SIG-M5 treated with dmso at 0.1 percent for 504 hours (cell line): ENCODE measurements around the gene DESI1.
"Not testable (repeated sequence)": the region's sequence is repeated elsewhere in the genome, so short reads cannot be mapped to it uniquely, and the experiment has no call there.

Source experiments
- DNase-seq: peaks from one replicate; lab custom pipeline; 2025; ENCODE audit not compliant: unreplicated experiment; lab: John Stamatoyannopoulos, UW

DESI1 gene

DNA sequence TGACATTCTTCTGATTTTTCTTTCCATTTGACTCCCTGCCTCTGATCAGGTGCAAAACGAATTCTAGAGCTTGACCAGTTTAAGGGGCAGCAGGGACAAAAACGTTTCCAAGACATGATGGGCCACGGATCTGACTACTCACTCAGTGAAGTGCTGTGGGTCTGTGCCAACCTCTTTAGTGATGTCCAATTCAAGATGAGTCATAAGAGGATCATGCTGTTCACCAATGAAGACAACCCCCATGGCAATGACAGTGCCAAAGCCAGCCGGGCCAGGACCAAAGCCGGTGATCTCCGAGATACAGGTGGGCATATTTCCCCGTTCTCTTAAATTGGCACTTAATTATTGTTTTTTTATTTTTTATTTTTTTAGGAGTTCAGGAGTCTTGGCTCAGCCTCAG, 15.6 kb upstream of the DESI1 start:
- no peak for DNase-seq

DNA sequence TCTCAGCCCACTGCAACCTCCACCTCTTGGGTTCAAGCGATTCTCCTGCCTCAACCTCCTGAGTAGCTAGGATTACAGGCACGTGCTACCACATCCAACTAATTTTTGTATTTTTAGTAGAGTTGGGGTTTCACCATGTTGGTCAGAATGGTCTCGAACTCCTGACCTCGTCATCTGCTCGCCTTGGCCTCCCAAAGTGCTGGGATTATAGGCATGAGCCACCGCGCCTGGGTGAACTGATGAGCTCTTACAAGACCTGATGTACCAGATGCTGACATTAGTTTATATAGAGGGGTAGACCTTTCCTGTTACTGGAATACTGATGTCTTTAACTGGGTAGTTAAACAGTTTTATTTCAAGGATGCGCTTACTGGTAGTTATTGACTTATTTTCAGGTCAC, 13.8 kb upstream of the DESI1 start:
- DNase-seq: not testable (repeated sequence)

DNA sequence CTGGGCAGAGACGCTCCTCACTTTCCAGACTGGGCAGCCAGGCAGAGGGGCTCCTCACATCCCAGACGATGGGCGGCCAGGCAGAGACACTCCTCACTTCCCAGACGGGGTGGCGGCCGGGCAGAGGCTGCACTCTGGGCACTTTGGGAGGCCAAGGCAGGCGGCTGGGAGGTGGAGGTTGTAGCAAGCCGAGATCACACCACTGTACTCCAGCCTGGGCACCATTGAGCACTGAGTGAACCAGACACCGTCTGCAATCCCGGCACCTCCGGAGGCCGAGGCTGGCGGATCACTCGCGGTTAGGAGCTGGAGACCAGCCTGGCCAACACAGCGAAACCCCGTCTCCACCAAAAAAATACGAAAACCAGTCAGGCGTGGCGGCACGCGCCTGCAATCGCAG, 10.8 kb upstream of the DESI1 start:
- DNase-seq: not testable (repeated sequence)

DNA sequence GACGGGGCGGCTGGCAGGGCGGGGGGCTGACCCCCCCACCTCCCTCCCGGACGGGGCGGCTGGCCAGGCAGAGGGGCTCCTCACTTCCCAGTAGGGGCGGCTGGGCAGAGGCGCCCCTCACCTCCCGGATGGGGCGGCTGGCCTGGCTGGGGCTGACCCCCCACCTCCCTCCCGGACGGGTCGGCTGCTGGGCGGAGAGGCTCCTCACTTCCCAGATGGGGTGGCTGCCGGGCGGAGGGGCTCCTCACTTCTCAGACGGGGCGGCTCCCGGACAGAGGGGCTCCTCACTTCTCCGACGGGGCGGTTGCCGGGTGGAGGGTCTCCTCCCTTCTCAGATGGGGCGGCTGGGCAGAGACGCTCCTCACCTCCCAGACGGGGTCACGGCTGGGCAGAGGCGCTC, 10.3 kb upstream of the DESI1 start:
- DNase-seq: not testable (repeated sequence)

DNA sequence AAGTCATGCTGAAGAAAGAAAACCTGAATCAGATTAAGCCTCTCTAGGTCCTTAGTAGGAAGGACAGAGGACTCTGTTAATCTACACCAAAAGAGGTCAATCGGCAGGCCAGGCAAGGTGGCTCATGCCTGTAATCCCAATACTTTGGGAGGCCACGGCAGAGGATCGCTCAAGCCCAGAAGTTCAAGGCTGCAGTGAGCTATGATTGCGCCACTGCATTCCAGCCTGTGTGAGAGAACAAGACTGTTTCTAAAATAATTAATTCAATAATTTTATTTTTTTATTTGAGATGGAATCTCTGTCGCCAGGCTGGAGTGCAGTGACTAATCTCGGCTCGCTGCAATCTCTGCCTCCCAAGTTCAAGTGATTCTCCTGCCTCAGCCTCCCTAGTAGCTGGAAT, 4.7 kb upstream of the DESI1 start:
- DNase-seq: no peak

DNA sequence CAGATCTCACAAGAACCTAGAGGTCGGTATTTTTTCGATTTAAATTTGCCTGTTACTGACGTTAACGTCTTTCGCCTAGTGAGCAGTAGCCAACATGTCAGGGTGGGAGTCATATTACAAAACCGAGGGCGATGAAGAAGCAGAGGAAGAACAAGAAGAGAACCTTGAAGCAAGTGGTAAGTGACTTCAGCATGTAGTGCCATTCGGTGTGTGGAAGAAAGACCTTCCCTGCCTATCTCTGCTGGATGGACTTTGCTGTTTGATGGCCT, 1.0 kb upstream of the DESI1 start:
- no peak for DNase-seq

DNA sequence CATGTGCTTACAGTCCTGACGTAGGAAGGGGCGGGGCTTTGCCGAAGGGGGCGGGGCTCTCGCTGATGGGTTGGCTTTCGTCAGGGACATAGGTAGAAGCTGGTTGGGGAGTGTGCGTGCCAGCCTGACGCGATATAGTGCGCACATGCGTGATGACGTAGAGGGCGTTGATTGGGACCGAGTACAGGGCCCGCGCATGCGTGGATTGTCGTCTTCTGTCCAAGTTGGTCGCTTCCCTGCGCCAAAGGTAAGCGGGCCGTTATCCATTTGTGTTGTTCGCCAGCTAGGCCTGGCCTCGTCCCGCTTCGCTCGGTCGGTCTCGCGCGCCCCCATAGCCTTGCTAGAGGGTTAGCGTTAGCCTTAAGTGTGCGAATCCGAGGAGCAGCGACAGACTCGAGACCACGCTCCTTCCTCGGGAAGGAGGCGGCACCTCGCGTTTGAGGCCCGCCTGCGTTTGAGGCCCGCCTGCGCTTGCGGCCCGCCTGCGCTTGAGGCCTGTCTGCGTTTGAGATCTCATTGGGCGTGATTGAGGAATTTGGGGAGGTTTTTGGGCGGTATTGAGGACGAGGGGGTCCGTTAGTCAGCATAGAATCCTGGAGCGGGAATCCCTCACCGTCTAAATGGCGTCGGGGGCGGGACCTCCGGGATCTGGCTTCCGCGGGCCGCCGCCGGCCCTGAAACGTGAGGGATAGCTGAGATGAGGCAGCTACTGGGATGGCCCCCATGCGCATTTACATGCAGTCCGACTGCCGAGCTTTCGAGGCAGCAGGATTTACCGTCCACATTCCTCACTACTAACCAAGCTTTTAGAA, 462 bp upstream of the DESI1 start, which contains the start of gene XRCC6:
Gene XRCC6, plus strand, starts transcription at position 197 of the 812 bp plus-strand sequence. CDS start 710 bp downstream, outside the sequence.
- peak; percentile 97 for DNase-seq

DNA sequence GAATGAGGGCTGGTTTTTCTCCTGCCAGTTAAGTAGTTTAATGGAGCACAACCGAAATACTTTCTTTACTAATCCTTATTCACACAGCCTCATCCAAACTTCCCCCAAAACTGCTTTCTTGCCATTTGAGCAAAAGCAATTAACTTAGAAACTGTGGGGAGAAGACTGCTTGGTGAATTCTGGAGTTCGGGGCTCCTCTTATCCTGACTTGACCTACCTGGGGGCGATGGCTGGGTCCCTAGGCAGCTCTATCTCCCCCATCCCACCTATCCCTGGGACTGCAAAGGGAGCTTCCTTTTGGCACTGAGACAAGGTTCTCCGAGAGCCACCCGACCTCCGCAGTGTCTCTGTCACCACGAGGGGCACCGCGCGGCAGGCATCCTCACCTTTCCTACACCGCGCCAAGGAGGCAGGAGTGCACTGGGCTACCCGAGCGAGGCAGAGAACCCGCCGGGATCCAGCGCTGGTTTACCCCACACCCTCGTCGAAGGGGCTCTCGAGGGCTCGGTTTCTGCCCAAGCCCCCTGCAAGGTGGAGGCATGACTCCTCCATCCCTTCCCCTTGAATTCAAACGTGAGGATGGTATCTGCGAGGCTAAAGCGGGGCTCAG, 759 bp downstream of the DESI1 start:
- no peak for DNase-seq

DNA sequence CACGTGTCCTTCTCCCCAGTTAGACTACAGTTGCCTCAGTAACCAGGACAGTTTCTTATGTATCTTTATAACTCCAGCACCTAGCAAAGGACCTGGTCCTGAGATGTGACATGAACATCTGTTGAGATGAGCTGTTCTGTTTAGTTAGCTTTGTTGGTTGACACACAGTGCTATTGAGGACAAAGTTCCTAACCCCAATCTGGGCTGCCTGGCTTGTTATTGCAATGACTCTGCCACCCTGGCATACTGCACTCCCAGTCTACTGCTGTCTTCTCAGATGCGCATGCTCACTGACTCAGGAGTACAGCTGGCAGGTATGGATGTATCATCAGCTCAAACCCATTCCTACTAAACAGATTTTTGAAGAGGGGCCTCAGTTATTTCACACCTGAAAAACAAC, 7.4 kb downstream of the DESI1 start:
- no peak for DNase-seq

DNA sequence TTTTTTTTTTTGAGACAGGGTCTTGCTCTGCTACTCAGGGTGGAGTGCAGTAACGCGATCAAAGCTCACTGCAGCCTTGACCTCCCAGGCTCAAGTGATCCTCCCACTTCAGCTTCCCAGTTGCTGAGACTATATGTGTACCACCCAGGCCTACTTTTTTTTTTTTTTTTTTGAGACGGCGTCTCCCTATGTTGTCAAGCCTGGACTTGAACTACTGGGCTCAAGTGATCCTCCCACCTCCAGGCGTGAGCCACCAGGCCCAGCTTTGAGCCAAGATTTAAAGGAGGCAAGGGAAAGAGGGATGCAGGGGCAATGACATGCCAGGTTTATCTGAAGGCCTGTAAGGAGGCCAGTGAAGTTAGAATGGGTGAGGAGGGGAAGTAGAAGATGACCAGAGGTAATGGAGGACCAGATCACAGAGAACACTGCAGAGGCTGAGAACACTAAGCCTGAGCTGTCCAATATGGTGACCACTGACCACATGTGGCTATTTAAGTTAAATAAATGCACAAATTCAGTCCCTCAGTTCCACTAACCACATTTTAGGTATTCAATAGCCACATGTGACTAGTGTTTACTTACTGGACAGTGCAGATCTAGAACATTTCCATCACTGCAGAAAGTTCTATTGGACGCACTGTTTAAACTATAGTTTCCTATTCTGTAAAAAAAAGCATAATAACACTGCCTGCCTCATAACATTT, 8.1 kb downstream of the DESI1 start:
- no peak for DNase-seq

DNA sequence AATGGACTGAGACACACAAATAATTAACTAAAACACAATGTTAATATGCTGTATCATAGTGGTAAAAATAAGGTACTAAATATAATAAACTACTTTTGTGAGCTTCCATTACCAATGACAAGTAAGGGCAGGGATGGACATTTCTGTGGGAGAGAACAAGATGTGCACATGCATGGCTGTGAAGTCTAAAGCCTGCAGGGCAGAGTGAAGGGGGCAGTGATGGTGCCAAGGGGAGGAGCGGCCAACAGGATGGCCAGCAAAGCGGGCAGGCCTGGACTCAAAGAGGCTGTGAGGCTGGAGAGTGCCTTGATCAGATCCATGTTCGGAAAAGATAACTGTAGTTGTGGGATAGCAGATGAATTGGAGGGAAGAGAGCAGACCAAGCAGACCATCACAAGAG, 12.5 kb downstream of the DESI1 start:
- no peak for DNase-seq

DNA sequence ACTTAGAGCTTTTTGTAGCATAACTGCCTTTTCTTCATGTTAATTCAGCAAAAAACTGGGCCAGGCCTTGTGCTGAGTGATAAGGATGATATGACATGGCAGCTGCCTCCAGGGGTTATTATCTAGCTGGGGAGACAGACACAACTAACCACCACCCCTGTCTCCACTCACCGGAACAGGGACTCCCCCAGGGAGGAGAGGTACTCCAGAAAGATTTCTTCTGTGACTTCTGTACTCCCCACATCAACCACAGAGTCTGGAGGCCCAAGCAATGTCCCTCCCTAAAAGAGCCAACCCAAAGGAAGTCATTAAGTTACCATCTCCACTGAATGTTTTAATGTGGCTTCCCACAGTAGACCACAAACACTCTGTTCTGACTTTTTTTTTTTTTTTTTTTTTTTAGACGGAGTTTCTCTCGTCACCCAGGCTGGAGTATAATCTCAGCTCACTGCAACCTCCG, 16.9 kb downstream of the DESI1 start:
- no peak for DNase-seq

DNA sequence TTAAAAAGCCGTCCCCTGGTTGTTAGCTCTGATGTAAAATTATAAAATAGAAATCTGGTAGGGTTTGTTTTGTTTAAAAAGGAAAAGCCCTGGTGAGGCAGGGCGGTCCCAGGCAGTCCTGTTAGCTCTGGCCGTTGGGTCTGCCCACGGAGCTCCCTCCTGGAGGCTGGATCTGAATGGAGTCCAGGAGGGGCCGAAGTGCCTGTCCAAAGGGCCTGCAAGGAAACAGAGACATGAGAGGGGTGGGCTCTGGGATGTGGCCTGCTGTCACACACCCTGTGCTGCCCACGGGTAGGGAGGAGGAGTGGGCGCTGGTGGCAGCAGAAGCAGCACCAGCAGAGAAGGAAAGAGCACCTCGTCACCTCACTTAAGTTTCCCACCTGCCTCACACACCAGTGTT, 19.9 kb downstream of the DESI1 start:
- DNase-seq: no peak

DNA sequence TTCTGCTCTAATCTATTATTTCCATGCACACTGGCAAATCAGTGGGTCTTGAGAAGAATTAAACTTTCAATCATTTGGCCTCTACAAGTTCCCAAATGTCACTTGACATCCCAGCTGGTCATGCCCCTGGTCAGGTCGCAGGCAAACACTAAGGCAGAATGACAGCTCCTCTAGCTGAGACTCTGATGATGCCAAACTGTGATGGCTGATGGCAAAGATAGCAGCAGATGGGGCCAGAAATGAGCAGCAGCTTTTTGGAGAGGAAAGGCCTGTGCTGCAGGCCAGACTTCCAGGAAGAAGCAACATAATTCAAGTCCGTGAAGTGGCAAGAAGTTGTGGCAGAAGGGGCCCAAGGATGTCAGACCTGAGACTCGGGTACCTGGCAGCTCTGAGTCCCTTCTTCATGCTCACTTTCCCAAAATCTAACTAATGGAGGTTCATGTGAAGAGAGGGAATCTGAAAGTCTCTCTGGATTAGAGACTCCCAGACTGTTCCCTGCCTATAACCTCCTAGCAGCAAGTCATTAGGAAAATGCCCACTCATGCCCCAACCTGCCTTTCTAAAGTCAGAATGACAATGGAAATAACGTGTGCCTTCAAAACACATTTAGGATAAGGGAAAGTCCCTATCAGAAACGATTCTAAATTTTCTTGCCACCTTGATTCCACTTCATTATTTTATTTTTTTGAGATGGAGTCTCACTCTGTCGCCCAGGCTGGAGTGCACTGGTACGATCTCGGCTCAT, 21.8 kb downstream of the DESI1 start:
- DNase-seq: no peak

DNA sequence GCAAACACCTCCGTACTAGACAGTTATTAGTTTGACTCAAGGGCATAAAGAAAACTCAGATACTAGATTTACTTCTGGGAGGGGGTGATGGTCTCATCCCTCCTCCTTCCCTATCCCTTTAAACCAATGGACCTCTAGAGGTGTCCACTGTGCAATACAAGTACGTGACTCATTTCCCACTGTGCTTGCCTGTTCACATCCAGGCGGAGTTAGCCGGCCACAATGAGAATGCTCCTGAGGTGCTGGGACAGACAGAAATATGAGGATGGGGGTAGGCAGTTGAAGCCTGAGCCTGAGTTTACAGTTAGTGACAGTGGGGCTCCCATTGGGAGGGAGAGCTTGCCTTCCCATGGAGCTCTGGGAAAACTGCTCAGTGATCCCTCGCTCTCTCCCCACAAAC, 22.8 kb downstream of the DESI1 start:
- DNase-seq: no peak

DNA sequence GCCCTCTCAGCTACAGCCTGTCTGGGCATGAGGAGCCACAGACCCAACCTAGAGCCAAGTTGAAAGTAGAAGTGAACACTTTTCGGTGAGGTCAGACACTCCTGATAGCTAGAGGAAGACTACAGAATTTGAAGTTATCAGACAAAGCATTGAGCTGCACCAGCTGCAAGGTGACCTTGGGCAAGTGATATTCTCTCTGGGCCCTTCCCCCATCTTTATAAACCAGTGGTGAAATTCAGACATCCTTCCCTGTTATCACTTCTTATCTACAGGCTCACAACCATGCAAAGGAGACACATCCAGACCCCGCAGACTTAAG, 23.2 kb downstream of the DESI1 start:
- no peak for DNase-seq

DNA sequence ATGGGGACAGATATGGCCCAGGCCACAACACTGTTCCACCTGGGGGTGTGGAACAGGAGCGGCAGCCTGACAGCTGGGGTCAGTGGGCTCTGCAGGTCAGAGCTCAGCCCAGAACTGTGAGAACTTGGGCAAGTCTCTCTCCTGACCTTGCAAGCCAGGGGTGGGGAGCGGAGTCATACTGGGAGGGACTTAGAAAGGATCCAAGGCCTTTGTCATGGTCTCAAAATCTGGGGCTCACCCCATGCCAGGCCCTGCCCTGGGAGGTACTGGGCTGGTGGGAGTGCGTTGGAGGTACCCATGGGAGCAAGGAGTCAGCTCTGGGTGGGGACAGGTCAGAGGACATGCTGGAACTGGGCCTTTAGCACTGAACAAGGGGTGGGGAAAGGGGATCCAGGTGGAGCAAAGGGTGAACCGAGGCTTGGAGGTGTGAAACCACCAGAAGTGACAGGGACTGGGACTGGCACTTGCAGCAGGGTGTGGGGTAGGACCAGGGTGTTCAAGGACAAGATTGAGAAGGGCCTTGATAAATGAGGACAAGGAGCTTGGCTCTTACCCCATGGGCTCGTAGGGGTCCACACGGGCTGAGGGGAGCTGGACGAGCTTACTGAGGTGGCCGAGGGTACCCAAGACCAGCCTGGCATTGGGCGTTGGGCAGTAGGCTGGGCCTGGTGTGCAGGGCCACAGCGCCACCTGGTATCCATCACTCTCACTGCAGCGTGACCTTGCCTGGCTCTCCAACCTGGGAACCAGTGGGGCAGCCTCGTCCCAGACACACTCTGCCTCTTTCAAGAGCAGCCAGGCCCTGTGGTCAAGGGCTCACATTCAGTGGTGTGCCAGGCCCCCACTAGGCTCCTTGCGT, 23.8 kb downstream of the DESI1 start:
- no peak for DNase-seq

DNA sequence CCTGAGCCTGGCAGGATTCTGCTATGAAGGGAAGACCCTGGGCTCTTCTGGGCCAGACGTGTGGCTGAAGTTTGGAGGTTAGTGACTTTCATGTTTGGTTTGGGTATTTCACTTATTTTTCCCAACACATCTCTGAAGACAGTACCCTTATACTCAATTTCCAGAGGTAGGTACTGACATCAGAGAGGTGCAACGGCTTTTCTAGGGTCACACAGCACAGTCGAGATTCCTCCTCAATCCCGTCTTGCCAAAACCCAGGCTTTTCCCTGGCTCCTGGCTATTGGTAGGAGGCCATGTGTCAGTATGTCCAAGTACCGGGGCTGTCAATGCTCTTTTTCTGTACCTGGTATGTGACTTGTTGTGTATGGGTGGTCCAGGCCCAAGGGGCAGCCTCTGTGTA, 25.1 kb downstream of the DESI1 start:
- DNase-seq: no peak

DNA sequence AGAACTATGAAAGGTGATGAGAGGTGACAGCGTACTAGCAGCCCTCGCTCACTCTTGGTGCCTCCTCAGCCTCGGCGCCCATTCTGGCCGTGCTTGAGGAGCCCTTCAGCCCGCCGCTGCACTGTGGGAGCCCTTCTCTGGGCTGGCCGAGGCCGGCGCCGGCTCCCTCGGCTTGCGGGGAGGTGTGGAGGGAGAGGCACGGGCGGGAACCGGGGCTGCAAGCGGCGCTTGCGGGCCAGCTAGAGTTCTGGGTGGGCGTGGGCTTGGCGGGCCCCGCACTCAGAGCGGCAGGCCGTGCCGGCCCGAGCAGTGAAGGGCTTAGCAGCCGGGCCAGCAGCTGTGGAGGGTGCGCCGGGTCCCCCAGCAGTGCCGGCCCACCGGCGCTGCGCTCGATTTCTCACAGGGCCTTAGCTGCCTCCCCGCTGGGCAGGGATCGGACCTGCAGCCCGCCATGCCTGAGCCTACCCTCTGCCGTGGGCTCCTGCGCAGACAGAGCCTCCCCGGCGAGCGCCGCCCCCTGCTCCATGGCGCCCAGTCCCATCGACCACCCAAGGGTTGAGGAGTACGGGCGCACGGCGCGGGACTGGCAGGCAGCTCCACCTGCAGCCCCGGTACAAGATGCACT, 27.4 kb downstream of the DESI1 start:
- not testable (repeated sequence) for DNase-seq
